Measurements from ENCODE around the gene KCTD15.

The KCTD15 gene

DNA sequence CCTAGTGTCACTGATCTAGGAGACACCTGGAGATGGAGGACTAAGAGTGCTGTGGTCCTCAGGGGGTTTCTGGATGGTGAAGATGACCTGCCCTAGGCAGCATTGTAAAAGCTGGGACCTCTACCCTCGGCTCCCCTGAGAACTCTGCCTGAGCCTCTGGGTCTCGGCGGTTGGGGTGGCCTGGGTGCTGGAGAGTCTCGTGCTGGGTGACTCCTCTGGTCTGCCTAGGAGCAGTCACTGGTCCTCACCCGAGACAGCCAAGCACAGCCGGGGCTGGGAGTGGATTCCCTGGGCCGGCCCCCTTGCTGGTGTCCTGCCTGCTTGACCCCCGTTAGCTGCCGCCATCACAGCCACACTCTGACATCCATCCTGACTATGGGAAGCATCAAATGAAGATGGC is 6.7 kb downstream of the KCTD15 start:
- H3K4me3 ChIP-seq (ENCODE audit: low read length, poor library complexity, severe bottlenecking): no peak overlapping the region
- no peak overlapping the region for H2AFZ ChIP-seq (ENCODE audit: low read length)
- no peaks in the 10 kb centered on the region for H3K79me2 ChIP-seq (ENCODE audit: insufficient read depth, low read length)
- H3K27me3 ChIP-seq (ENCODE audit: insufficient read depth, low read length, poor library complexity, severe bottlenecking): no peaks in the 10 kb centered on the region
- no peak overlapping the region for H3K4me2 ChIP-seq (ENCODE audit: low read depth, low read length, poor library complexity, severe bottlenecking)
- H3K4me1 ChIP-seq (ENCODE audit: insufficient read depth, low read length, poor library complexity, severe bottlenecking): peaks cover 4% of the 10 kb centered on the region
- H3K36me3 ChIP-seq (ENCODE audit: insufficient read depth, low read length): peaks cover 4% of the 10 kb centered on the region; the same call in 1 of the 2 replicates
- H4K20me1 ChIP-seq (ENCODE audit: insufficient read depth, low read length, poor library complexity, severe bottlenecking): no peaks in the 10 kb centered on the region
- no peak overlapping the region for H3K9ac ChIP-seq (ENCODE audit: low read depth, low read length, poor library complexity, severe bottlenecking)
- TF ChIP-seq, protein P1, sequence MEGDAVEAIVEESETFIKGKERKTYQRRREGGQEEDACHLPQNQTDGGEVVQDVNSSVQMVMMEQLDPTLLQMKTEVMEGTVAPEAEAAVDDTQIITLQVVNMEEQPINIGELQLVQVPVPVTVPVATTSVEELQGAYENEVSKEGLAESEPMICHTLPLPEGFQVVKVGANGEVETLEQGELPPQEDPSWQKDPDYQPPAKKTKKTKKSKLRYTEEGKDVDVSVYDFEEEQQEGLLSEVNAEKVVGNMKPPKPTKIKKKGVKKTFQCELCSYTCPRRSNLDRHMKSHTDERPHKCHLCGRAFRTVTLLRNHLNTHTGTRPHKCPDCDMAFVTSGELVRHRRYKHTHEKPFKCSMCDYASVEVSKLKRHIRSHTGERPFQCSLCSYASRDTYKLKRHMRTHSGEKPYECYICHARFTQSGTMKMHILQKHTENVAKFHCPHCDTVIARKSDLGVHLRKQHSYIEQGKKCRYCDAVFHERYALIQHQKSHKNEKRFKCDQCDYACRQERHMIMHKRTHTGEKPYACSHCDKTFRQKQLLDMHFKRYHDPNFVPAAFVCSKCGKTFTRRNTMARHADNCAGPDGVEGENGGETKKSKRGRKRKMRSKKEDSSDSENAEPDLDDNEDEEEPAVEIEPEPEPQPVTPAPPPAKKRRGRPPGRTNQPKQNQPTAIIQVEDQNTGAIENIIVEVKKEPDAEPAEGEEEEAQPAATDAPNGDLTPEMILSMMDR (conservative IDR thresholded peaks at IDR 0.05; ENCODE audit: low read length): no peak
- TF ChIP-seq EZH2phosphoT487 (IDR thresholded peaks at IDR 0.05; ENCODE audit: borderline replicate concordance): no peak
- no peaks in the 10 kb centered on the region for H3K9me2 ChIP-seq (replicated peaks; ENCODE audit: low read depth, low read length)
- H3K9me3 ChIP-seq (ENCODE audit: insufficient read depth, low read depth, low read length): no peaks in the 10 kb centered on the region
- H3F3A ChIP-seq (ENCODE audit: low read depth): no peaks in the 10 kb centered on the region

GRCh38 chr19:33804021-33804799 is 7.5 kb downstream of the KCTD15 start:
- H3K4me3 ChIP-seq (ENCODE audit: low read length, poor library complexity, severe bottlenecking): no peak overlapping the region
- H3K27me3 ChIP-seq (ENCODE audit: insufficient read depth, low read length, poor library complexity, severe bottlenecking): no peaks in the 10 kb centered on the region
- no peaks in the 10 kb centered on the region for H3K9me3 ChIP-seq (ENCODE audit: insufficient read depth, low read depth, low read length)
- no peaks in the 10 kb centered on the region for H3K4me1 ChIP-seq (ENCODE audit: insufficient read depth, low read length, poor library complexity, severe bottlenecking)
- H3K36me3 ChIP-seq (ENCODE audit: insufficient read depth, low read length): peaks cover 4% of the 10 kb centered on the region; the same call in 1 of the 2 replicates
- no peak overlapping the region for H2AFZ ChIP-seq (ENCODE audit: low read length)
- TF ChIP-seq, protein P1 (conservative IDR thresholded peaks at IDR 0.05; ENCODE audit: low read length): no peak
- TF ChIP-seq EZH2phosphoT487 (IDR thresholded peaks at IDR 0.05; ENCODE audit: borderline replicate concordance): no peak
- H3F3A ChIP-seq (ENCODE audit: low read depth): no peaks in the 10 kb centered on the region
- no peak overlapping the region for H3K4me2 ChIP-seq (ENCODE audit: low read depth, low read length, poor library complexity, severe bottlenecking)
- no peak overlapping the region for H3K9ac ChIP-seq (ENCODE audit: low read depth, low read length, poor library complexity, severe bottlenecking)
- H3K9me2 ChIP-seq (replicated peaks; ENCODE audit: low read depth, low read length): no peaks in the 10 kb centered on the region
- H4K20me1 ChIP-seq (ENCODE audit: insufficient read depth, low read length, poor library complexity, severe bottlenecking): no peaks in the 10 kb centered on the region
- no peaks in the 10 kb centered on the region for H3K79me2 ChIP-seq (ENCODE audit: insufficient read depth, low read length)

DNA sequence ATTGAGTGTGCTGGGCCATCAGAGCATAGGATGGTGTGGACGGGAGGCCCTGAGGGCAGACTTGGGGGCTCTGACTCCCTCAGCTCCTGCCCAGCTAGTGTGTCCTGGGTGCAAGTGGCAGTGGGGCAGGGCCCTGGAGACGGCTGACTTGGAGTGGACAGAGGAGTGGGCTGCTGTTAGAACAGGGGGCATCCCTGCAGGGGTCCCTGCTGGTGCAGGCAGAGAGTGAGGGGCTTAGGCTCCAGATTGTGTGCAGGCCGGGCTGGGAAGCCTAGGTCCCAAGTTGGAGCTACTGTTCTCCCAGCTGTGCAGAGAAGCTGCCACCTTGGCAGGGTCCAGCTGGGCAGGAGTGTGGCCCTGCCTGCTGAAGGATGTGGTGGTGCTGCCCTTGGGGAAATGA is 8.6 kb downstream of the KCTD15 start:
- H3K36me3 ChIP-seq (ENCODE audit: insufficient read depth, low read length): peaks cover 4% of the 10 kb centered on the region; the same call in 1 of the 2 replicates
- no peak overlapping the region for H2AFZ ChIP-seq (ENCODE audit: low read length)
- no peaks in the 10 kb centered on the region for H4K20me1 ChIP-seq (ENCODE audit: insufficient read depth, low read length, poor library complexity, severe bottlenecking)
- H3K4me3 ChIP-seq (ENCODE audit: low read length, poor library complexity, severe bottlenecking): no peak overlapping the region
- no peak for TF ChIP-seq EZH2phosphoT487 (IDR thresholded peaks at IDR 0.05; ENCODE audit: borderline replicate concordance)
- TF ChIP-seq, protein P1 (conservative IDR thresholded peaks at IDR 0.05; ENCODE audit: low read length): no peak
- no peaks in the 10 kb centered on the region for H3K9me3 ChIP-seq (ENCODE audit: insufficient read depth, low read depth, low read length)
- H3K79me2 ChIP-seq (ENCODE audit: insufficient read depth, low read length): no peaks in the 10 kb centered on the region
- H3K9ac ChIP-seq (ENCODE audit: low read depth, low read length, poor library complexity, severe bottlenecking): no peak overlapping the region
- no peaks in the 10 kb centered on the region for H3F3A ChIP-seq (ENCODE audit: low read depth)
- H3K4me2 ChIP-seq (ENCODE audit: low read depth, low read length, poor library complexity, severe bottlenecking): no peak overlapping the region
- no peaks in the 10 kb centered on the region for H3K9me2 ChIP-seq (replicated peaks; ENCODE audit: low read depth, low read length)
- no peaks in the 10 kb centered on the region for H3K4me1 ChIP-seq (ENCODE audit: insufficient read depth, low read length, poor library complexity, severe bottlenecking)
- H3K27me3 ChIP-seq (ENCODE audit: insufficient read depth, low read length, poor library complexity, severe bottlenecking): no peaks in the 10 kb centered on the region

Data from Loucy (cell line).